Activated CD8-positive, alpha-beta memory T cell treated with anti-CD3 and anti-CD28 coated beads for 1 hour (primary cell): ENCODE measurements around the gene PDE2A.

Experiments
- DNase-seq, 2 donors: peaks; one replicate each; pipeline ENCODE4 v3.0.0-alpha.2; 2020; ENCODE audit warnings: low read depth in 1 of 2; ENCODE audit errors: extremely low read depth in 1 of 2

Gene PDE2A

GRCh38 chr11:72704783-72705265, 30.6 kb upstream of the PDE2A start:
- DNase-seq: no peak

GRCh38 chr11:72704028-72704782, 30.0 kb upstream of the PDE2A start:
- DNase-seq: no peak

GRCh38 chr11:72703267-72704008, 29.2 kb upstream of the PDE2A start:
- DNase-seq: no peak

- no peak for DNase-seq
These were observed 28.5 kb upstream of the PDE2A start for GRCh38 chr11:72702577-72703241.

- no peak for DNase-seq
These were observed 27.9 kb upstream of the PDE2A start for GRCh38 chr11:72702096-72702495.

GRCh38 chr11:72701466-72701865, 27.2 kb upstream of the PDE2A start:
- DNase-seq: no peak

GRCh38 chr11:72700146-72700545, 25.9 kb upstream of the PDE2A start:
- DNase-seq: no peak

GRCh38 chr11:72697814-72698213, 23.6 kb upstream of the PDE2A start:
- DNase-seq: no peak

GRCh38 chr11:72696866-72697700, 22.9 kb upstream of the PDE2A start:
- no peak for DNase-seq

GRCh38 chr11:72695354-72695753, 21.1 kb upstream of the PDE2A start:
- DNase-seq: no peak

- DNase-seq: no peak
These were observed 19.2 kb upstream of the PDE2A start for GRCh38 chr11:72693271-72693968.

GRCh38 chr11:72692498-72693237, 18.4 kb upstream of the PDE2A start:
- DNase-seq: no peak

GRCh38 chr11:72690166-72690565, 15.9 kb upstream of the PDE2A start:
- DNase-seq: no peak

- no peak for DNase-seq
These were observed 14.7 kb upstream of the PDE2A start for GRCh38 chr11:72688929-72689328.

GRCh38 chr11:72688486-72688885, 14.3 kb upstream of the PDE2A start:
- no peak for DNase-seq

- DNase-seq: no peak
These were observed 13.1 kb upstream of the PDE2A start for GRCh38 chr11:72687326-72687725.

GRCh38 chr11:72686639-72687220, 12.5 kb upstream of the PDE2A start:
- no peak for DNase-seq

GRCh38 chr11:72685560-72686480, 11.6 kb upstream of the PDE2A start:
- DNase-seq: no peak
